ENCODE results near the gene GIT2.

GIT2 gene

GRCh38 chr12:109890620-109891170 is 105.5 kb downstream of the GIT2 start:
- no peaks in the 10 kb centered on the region for H3K9me3 ChIP-seq (ENCODE audit: control insufficient read depth, insufficient read depth, low read length)
- H3K27me3 ChIP-seq (ENCODE audit: control insufficient read depth, low read length), result peaks cover 4% of the 10 kb centered on the region; the same call in 1 of the 2 replicates
- H3K9me2 ChIP-seq (replicated peaks; ENCODE audit: control insufficient read depth, low read length), result no peaks in the 10 kb centered on the region
- H3K36me3 ChIP-seq (ENCODE audit: control insufficient read depth, low read length), result no peaks in the 10 kb centered on the region
- H4K20me1 ChIP-seq (ENCODE audit: control insufficient read depth, insufficient read depth, low read depth, low read length), result no peaks in the 10 kb centered on the region
- no peak for TF ChIP-seq EZH2phosphoT487 (IDR thresholded peaks at IDR 0.05; ENCODE audit: borderline replicate concordance, low read length)
- TF ChIP-seq CTCF (IDR thresholded peaks at IDR 0.05; ENCODE audit: low read depth, low read length, poor library complexity, severe bottlenecking), result no peak
- H3F3A ChIP-seq (ENCODE audit: control insufficient read depth, insufficient read depth), result 0 out of 2 replicates have a peak, but pooled peaks cover 3% of the 10 kb centered on the region
- peaks cover 35% of the 10 kb centered on the region for H3K4me1 ChIP-seq (ENCODE audit: control insufficient read depth, low read length)
- no peak overlapping the region for H3K4me2 ChIP-seq (ENCODE audit: low read length)
- H3K27ac ChIP-seq (ENCODE audit: low read depth, low read length), result no peak overlapping the region
- H3K4me3 ChIP-seq (ENCODE audit: low read length), result no peak overlapping the region
- no peaks in the 10 kb centered on the region for H3K79me2 ChIP-seq (ENCODE audit: control insufficient read depth, low read length)

- H3K27ac ChIP-seq (ENCODE audit: low read depth, low read length), result peak overlapping the region; percentile 54
- H3K36me3 ChIP-seq (ENCODE audit: control insufficient read depth, low read length), result no peaks in the 10 kb centered on the region
- H3K9me2 ChIP-seq (replicated peaks; ENCODE audit: control insufficient read depth, low read length), result no peaks in the 10 kb centered on the region
- H3K4me3 ChIP-seq (ENCODE audit: low read length), result peak overlapping the region; percentile 40
- no peaks in the 10 kb centered on the region for H3K79me2 ChIP-seq (ENCODE audit: control insufficient read depth, low read length)
- H3K4me2 ChIP-seq (ENCODE audit: low read length), result peak overlapping the region; percentile 55
- H3F3A ChIP-seq (ENCODE audit: control insufficient read depth, insufficient read depth), result 0 out of 2 replicates have a peak, but pooled peaks cover 3% of the 10 kb centered on the region
- H4K20me1 ChIP-seq (ENCODE audit: control insufficient read depth, insufficient read depth, low read depth, low read length), result no peaks in the 10 kb centered on the region
- H3K9me3 ChIP-seq (ENCODE audit: control insufficient read depth, insufficient read depth, low read length), result no peaks in the 10 kb centered on the region
- TF ChIP-seq CTCF (IDR thresholded peaks at IDR 0.05; ENCODE audit: low read depth, low read length, poor library complexity, severe bottlenecking) (no peak), EZH2phosphoT487 (IDR thresholded peaks at IDR 0.05; ENCODE audit: borderline replicate concordance, low read length) (no peak)
- peaks cover 32% of the 10 kb centered on the region for H3K4me1 ChIP-seq (ENCODE audit: control insufficient read depth, low read length)
- H3K27me3 ChIP-seq (ENCODE audit: control insufficient read depth, low read length), result peaks cover 7% of the 10 kb centered on the region; the same call in 1 of the 2 replicates
Measured at GRCh38 chr12:109888179-109889020, 107.8 kb downstream of the GIT2 start.

GRCh38 chr12:109885616-109886015 is 110.6 kb downstream of the GIT2 start:
- no peak for TF ChIP-seq CTCF (IDR thresholded peaks at IDR 0.05; ENCODE audit: low read depth, low read length, poor library complexity, severe bottlenecking)
- no peak for TF ChIP-seq EZH2phosphoT487 (IDR thresholded peaks at IDR 0.05; ENCODE audit: borderline replicate concordance, low read length)

More at GRCh38 chr12:109885616-109886015, 110.6 kb downstream of the GIT2 start:
- Histone ChIP-seq H3K4me3 (ENCODE audit: low read length) (no peak overlapping the region), H3K27me3 (ENCODE audit: control insufficient read depth, low read length) (peaks cover 5% of the 10 kb centered on the region; the same call in 1 of the 2 replicates), H3K27ac (ENCODE audit: low read depth, low read length) (no peak overlapping the region), H3K9me2 (replicated peaks; ENCODE audit: control insufficient read depth, low read length) (no peaks in the 10 kb centered on the region), H3K4me2 (ENCODE audit: low read length) (no peak overlapping the region), H3K9me3 (ENCODE audit: control insufficient read depth, insufficient read depth, low read length) (no peaks in the 10 kb centered on the region), H3F3A (ENCODE audit: control insufficient read depth, insufficient read depth) (no peaks in the 10 kb centered on the region), H3K79me2 (ENCODE audit: control insufficient read depth, low read length) (no peaks in the 10 kb centered on the region), H3K4me1 (ENCODE audit: control insufficient read depth, low read length) (peaks cover 28% of the 10 kb centered on the region), H3K36me3 (ENCODE audit: control insufficient read depth, low read length) (no peaks in the 10 kb centered on the region), H4K20me1 (ENCODE audit: control insufficient read depth, insufficient read depth, low read depth, low read length) (no peaks in the 10 kb centered on the region)
